Sigmoid colon (tissue), 4 donors: ENCODE measurements around the gene ETS1.

Source experiments
- POLR2AphosphoS5 ChIP-seq, 4 donors: sonication (generic); formaldehyde crosslinking; IDR thresholded peaks; one replicate each; pipeline ENCODE4 v1.6.1; 2017; ENCODE audit warnings: antibody characterized with exemption in 4 of 4
- TF ChIP-seq, protein P1 (sequence below), 4 experiments: fragments of 450-650 bp in 3 of 4; fragments of 200-600 bp in 1 of 4; IDR thresholded peaks; one replicate each; pipeline ENCODE4 v1.5.1; 2016 to 2019; ENCODE audit warnings: antibody characterized with exemption in 4 of 4, mild to moderate bottlenecking in 3 of 4, moderate library complexity in 2 of 4

DNA sequence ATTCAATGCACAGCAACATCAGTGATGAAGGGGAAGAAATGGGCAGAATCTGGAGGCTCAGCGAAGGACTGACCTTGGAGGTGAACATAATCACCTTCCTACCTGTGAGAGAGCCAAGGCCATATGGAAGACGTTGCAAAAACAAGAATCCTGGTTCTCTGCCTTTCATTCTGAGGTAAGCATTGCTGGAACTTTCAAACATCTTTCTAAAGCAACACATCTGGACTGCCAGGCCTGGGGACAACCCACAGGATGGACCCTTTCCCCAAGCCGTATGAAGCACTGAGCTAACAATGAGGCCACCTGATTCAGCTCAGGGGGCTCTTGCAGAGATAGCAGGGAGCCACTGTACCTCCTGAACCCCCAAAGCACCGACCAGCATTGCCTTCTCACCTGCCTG is 70.5 kb downstream of the ETS1 start:
- TF ChIP-seq, protein P1, sequence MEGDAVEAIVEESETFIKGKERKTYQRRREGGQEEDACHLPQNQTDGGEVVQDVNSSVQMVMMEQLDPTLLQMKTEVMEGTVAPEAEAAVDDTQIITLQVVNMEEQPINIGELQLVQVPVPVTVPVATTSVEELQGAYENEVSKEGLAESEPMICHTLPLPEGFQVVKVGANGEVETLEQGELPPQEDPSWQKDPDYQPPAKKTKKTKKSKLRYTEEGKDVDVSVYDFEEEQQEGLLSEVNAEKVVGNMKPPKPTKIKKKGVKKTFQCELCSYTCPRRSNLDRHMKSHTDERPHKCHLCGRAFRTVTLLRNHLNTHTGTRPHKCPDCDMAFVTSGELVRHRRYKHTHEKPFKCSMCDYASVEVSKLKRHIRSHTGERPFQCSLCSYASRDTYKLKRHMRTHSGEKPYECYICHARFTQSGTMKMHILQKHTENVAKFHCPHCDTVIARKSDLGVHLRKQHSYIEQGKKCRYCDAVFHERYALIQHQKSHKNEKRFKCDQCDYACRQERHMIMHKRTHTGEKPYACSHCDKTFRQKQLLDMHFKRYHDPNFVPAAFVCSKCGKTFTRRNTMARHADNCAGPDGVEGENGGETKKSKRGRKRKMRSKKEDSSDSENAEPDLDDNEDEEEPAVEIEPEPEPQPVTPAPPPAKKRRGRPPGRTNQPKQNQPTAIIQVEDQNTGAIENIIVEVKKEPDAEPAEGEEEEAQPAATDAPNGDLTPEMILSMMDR (IDR thresholded peaks at IDR 0.05), result no peak
- no peak for TF ChIP-seq POLR2AphosphoS5 (IDR thresholded peaks at IDR 0.05)
